Stimulated activated CD4-positive, alpha-beta T cell treated with anti-CD3 and anti-CD28 coated beads, Interleukin-12 subunit alpha, Interleukin-12 subunit beta, amount 100 ng/mL, for 48 hours (primary cell): Measurements from ENCODE around the gene RIOK1.

ENCODE experiments used
- DNase-seq, 3 donors: peaks; one replicate each; pipeline ENCODE4 v3.0.0-alpha.2; 2020; ENCODE audit warnings: low read depth in 2 of 3, low spot score in 1 of 3

The RIOK1 gene

DNA sequence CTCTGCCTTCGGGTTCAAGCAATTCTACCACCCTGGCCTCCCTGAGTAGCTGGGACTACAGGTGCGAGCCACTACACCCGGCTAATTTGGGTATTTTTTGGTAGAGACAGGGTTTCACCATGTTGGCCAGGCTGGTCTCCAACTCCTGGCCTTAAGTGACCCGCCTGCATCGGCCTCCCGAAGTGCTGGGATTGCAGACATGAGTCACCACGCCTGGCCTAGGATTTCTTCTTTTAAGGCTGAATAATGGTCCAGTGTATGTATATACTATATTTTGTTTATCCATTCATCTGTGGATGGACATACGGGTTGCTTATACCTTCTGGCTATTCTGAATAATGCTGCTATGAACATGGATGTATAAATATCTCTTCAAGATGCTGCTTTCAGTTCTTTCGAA is 17.1 kb downstream of the RIOK1 start:
- DNase-seq: no peak

DNA sequence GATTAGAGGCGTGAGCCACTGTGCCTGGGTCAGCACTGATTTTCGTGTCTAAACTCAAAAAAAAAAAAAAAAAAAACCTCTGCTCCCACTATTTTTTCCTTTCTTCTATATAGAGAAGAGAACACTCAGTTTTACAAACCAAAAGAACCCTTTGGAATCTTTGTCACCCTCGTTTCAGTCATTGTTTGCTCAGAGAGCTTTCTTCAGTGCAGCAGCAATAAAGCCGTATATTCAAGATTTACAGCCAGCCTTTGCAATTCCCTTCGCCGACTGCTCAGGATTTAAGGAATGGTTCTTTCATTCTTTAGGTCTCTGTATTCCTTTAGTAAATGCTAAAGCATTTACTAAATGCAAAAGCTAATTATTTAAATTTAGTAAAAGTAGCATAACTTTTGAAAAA is 20.1 kb downstream of the RIOK1 start:
- no peak for DNase-seq

DNA sequence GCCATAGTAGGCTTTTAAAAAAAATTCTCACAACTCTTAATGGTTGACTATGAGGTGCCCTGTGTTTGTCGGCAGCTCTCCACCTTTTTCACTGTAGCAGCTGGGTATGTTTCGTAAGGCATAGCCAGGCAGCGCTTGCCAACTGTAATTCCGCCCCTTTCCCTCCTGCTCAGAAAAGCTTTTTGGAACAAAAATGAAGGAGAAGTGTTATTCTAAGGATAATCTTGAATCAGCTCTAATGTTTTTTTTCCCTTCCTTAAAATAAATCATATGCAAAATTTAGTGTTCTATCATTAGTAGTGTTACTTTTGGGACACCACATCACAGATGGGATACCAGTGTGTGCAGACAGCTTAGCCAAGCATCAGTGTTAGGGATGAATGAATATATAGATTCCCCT is 21.2 kb downstream of the RIOK1 start:
- DNase-seq: no peak

DNA sequence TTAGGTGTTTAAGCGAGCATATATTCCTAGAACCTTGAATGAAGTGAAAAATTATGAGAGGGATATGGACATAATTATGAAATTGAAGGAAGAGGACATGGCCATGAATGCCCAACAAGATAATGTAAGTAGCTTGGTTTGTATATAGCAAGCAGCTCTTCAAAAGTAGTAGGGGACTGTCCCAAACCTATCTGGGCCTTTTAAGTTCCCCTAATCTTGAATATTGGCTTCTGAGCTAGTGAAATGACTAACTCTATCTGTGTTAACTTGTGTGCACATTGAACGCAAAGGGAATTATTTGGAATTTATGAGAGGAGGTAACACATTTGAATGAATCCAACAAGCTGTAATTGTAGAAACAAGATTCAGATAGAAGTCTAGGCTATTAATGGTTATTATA is 21.7 kb downstream of the RIOK1 start:
- DNase-seq: no peak

DNA sequence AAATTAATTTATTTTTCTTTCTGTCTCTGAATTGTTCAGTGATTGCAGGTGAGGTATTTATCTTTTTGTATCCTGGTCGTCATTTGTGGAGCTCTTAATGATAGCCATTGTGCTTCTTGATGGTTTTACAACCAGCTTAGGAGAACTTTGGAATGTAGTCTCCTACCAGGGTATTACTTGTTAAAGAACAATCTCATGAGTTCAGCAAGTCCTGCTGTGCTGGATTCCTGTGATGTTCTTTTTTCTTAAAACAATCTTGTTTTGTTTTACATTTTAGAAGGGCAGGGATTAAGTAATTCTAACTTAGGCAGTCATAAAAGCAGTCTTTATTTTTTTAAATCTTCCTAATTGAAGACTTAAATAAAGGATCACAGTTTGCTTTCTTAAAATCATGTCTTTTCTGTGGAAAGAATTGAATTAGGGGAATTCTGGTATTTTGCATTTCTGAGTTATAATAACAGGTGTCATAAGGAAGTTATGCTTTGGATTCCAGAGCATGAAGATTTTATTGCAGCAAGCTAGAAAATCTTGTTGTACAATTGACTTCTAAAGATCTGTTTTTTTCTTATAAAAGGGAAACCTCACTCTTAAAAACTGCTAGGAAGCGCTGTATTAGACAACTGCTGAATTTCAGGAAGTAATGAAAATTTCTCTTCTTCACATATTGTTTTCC is 23.7 kb downstream of the RIOK1 start:
- no peak for DNase-seq

DNA sequence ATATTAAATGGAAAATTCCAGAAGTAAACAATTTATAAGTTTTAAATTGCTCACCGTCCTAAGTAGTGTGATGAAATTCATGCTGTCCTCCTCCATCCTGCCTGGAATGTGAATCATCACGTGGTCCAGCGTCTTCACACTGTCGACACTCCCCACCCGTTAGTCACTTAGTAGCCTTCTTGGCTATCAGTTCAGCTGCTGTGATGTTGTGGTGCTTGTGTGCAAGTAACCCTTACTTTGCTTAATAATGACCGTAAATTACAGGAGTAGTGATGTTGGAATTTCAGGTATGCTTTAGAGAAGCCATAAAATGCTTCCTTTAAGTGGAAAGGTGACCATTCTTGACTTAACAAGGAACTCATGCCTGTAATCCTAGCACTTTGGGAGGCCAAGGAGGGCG is 25.2 kb downstream of the RIOK1 start:
- no peak for DNase-seq

DNA sequence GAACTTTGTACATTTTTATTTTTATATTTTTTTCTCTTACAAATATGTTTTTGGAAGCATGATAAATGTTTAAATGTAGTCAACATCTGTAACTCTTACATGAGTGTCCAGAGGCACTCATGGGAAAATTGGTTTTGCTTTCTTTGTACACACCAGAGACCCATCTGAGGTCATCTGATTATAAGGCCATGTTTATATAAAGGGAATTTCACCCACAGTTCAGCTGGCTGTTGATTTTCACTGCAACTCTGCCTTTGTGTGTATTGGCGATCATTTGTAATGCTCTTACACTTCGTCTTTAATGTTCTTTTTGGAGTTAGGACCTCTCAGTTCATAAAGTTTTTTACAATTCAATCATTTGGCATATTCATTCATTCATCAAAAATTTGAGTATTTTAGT is 28.1 kb downstream of the RIOK1 start:
- DNase-seq: no peak

DNA sequence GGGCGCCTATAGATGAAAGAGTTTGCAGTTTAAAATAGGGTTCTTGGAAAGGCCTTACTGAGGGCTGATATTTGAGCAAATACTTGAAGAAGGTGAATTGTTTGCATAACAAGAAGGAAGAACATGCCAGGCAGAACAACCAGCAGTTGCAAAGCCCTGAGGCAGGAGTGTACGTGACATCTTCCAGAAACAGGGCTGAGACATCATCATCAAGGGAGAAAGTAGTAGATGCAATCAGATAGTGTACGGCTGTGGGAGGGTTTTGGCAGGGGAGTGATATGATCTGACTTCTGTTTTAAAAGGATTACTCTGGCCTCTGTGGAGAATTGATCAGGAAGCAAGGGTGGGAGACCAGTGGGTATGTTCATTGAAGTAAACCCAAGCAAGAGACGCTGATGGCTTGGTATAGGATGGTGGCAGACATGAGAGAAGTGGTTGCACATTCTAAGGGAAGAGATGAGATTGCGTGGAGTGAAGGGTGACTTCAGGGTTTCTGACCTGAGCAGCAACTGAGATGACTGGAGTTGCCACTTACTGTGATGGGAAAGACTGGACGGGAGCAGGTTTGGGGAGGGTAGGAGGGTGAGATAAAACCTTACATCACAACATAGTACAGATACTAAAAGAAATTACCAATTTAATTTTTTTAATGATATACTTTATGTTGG is 28.8 kb downstream of the RIOK1 start:
- no peak for DNase-seq

DNA sequence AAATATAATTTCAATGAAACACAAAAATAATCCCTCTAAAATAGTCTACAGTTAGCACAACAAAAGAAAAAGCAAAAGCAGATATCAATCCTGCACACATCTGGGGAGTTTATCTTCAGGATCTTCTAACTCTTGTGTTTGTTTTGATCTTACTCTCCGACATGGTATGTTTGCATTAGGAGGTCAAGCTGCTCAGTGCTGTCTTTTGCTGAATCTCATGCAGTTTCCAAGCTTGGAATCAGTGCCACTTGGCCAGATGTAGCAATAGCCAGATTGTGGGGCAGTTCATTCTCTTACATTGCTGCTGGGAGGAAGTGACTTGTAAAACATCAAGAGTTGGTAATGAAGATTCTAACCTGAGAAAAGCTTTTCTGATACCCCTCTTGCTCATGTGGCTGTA is 29.5 kb downstream of the RIOK1 start:
- no peak for DNase-seq

DNA sequence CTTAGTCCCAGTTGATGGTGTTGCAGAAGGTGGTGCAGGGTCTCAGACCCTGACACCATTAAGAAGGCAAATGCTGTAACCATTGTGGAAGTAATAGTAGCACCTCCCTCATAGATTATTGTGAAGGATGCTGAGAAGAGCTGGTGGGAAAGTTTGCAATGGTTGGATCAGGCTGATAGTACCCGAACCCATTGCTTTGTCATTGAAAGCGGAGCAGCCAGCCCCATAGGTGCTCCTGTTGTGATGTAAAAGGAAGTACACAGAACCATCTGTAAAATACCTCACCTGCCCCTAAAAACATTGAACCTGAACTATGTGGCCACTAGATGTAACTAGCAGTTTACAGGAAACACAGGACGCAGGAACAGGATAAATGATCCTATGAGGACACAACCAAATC is 31.5 kb downstream of the RIOK1 start:
- no peak for DNase-seq

DNA sequence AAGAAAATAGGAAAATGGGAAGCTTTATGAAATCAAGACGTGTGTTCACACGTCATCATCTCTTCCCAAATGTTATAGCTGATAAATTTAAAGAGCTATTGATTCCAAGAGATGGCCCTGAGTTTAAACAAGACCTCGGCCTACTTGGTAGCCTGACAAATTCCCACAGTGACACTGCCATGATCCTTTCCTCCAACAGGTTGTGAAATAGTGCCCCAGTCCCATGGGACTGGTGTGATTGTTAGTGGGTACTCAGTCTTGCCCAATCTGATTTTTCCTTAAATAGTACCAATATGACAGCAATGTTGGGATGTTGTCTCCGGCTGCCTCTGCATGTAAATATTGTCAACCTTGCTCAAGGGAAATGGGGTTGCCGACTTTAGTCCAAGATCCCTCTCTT is 34.5 kb downstream of the RIOK1 start:
- no peak for DNase-seq

DNA sequence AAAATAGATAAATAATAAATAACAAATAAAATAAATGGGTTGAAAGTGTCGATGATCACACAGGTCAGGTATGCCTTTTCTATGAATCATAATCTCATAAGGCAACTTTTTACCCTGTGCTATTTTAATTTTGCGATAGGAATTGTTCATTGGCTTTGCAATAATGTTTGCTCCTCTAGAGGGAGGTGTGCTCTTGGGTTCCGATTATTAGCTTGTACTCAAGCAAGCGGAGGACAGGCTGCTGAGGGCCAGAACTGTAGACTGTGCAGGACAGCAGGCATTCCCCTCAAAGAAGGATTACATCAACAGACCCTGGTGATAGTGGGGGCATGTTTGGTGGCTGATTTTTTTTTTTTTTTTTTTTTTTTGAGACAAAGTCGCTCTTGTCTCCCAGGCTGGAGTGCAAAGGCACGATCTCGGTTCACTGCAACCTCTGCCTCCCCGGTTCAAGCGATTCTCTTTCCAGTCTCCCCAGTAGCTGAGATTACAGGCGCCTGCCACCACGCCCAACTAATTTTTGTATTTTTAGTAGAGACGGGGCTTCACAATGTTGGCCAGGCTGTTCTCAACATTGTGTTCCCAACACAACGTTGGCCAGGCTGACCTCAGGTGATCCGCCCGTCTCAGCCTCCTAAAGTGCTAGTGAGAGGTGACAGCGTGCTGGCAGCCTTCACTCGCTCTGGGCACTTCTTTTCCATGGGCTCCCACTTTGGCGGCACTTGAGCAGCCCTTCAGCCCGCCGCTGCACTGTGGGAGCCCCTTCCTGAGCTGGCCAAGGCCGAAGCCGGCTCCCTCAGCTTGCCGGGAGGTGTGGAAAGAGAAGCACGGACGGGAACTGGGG is 35.6 kb downstream of the RIOK1 start:
- DNase-seq: no peak

DNA sequence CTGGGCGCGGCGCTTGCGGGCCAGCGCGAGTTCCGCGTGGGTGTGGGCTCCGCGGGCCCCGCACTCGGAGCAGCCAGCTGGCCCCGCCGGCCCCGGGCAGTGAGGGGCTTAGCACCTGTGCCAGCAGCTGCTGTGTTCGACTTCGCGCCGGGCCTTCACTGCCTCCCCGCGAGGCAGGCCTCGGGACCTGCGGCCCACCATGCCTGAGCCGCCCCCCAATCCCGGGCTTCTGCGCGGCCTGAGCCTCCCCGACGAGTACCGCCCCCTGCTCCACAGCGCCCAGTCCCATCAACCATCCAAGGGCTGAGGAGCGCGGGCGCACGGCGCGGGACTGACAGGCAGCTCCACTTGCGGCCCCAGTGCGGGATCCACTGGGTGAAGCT is 36.2 kb downstream of the RIOK1 start:
- DNase-seq: no peak

DNA sequence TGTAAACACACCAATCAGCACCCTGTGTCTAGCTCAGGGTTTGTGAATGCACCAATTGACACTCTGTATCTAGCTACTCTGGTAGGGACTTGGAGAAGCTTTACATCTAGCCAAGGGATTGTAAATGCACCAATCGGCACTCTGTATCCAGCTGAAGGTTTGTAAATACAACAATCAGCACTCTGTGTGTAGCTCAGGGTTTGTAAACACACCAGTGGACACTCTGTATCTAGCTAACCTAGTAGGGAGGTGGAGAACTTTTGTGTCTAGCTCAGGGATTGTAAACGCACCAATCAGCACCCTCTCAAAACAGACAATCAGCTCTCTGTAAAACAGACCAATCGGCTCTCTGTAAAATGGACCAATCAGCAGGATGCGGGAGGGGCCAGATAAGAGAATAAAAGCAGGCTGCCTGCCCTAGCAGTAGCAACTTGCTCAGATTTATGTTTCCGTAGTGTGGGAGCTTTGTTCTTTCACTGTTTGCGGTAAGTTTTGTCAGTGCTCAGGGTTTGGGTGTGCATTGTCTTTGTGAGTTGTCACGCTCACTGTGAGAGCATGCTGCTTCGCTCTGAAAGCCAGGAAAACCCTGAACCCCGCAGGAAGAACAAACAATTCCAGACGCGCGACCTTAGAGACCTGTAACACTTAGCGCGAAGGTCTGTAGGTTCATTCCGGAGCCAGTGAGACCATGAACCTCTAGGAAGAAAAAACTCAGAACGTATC is 37.0 kb downstream of the RIOK1 start:
- no peak for DNase-seq

DNA sequence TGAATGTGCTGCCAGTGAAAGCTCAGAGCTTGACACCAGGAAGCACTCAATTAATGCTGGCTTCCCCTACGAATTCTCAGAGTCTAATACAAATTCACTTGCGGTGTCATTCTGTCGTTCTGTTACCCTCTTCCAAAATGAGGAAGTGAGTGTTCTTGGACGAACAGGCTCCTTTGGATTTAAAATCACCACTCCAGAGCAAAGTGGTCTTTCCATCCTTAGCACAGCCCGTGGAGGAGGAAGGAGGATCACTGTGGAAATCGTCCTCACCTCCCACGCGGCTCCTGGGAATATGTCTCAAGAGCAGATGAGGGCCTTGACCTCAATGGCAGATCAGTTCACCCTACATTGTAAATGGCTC is 41.7 kb downstream of the RIOK1 start:
- DNase-seq: no peak

DNA sequence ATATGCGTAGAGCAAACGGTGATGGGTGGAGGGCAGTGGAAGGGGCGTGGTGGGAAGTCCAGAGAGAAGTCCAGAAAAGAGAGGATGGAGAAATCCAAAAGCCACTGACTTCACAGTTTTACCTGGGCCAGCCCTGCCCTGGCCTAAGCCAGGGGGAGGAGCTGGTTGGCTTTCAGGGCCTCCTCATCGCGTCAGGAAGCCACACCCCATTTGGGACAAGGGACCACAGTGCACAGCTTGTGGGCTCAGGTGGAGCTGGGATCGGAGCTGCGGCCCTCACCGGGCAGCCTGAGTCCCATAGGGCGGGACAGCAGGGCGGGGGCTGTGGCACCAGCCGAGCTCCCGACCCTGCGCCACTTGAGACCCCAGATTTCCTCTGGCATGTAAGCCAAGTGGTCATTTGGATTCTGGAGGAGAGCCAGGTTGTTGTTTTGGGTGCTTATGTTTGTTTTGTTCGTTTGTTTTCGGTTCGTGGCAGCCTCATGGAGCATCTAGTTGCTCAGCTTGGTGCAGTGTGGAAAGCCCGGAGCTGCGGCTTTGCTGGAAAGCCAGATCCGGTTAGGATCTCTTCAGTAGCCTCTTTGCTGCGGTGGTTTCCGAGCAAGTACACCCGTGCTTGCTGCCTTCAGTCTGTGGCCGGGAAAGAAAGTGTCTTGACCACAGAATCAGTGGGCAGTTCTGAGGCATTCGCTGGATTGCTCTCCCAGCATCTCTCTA is 42.2 kb downstream of the RIOK1 start:
- no peak for DNase-seq

DNA sequence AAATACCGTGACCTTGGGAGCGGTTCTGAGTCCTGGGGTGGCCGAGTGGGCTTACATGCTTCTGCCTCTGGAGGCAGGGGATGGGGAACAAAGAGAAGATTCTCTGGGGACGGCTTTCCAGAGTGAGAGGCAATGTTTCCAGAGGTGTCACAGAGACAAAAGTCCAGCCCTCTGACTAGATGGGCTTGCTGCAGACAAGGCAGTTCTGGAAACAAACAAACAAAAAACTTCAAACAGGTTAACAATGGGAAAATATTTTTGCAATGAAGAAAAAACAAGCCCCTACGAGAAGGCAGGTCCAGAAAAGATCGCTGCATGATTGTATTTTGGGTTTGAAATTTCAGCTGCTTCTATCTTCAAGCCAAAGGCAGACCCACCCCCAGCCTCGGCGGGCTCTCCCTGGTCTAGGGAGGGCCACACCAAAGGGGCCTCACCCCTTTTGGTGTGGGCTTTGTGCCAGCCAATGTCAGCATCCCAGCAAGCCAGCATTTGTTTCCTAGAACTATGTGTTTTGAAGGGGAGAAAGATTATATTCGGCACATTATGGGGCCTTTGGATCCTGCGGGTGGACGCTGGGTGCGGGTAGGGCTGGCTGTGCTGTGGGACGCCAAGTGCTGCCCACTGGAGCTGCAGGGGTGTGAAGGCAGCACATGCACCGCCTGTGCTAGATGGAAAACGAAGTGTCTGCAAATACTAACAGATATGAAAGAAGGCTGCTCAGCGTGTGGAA is 42.9 kb downstream of the RIOK1 start:
- DNase-seq: no peak

DNA sequence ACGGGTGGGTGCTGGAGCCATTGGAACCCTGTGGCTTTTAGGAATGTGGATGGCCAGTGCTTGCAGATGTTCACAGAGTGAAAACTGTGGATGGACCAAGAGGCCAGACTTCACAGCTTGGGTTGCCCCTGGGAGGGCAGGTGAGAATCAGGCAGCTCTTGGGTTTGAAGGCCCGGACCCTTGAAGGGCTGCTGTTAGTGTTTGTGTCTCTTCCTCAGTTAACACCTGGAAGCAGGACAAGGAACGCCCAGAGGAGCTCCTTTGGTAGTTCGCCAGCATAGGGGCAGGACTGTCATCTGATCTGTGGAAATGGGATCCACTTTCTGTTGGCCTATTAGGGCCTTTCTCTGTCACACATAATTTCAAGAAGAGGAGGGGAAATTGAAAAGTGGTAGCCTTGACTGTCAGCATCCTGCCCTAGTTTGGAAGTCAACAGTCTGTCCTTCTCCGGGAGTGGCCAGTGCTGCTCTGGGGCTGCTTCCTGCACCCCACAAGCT is 43.6 kb downstream of the RIOK1 start:
- DNase-seq: no peak

DNA sequence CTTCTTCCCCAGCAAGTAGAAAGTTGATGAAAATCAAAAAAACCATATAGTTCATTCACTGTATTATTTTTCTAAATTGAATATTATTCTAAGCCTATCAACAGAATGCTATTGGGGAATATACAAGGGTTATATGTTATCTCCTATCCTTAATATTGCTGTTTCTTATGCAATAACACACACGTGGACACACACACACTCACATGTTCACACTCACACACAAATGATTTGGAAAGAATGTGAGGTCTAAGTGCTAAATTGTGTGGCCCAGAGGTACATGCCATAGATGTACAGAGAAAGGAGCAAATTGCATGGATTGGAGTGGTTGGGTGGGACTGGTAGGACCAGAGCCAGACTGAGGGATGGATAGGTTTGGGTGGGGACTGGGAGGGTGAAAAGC is 45.1 kb downstream of the RIOK1 start:
- no peak for DNase-seq

DNA sequence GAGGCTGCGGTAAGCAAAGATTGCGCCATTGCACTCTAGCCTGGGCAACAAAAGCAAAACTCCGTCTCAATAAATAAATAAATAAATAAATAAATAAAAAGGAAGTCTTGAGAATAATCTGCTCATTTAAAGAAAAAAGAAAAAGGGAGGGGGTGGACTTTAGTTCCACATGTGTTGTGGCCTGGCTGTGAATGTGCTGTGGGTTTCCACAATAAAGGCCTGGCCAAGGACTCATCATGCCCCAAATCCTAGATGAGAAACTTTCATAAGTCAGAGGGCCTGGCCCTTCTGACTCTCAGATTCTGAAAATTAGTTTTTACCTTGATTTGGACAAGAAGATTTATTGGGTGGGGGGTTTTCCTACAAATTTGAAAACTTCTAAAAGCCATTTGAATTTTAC is 48.4 kb downstream of the RIOK1 start:
- no peak for DNase-seq
